Ovary (tissue), 3 donors: Measurements from ENCODE around the gene FBXO48.

Source experiments
- CTCF ChIP-seq, 3 donors: fragments of 450-650 bp in 2 of 3; fragments of 200-600 bp in 1 of 3; IDR thresholded peaks; one replicate each; pipeline versions ENCODE4 v1.5.1 to v1.8.0; 2016 to 2022; ENCODE audit warnings: antibody characterized with exemption in 3 of 3, mild to moderate bottlenecking in 1 of 3
- EP300 ChIP-seq: sonication (generic); formaldehyde crosslinking; IDR thresholded peaks from one replicate; pipeline ENCODE4 v1.6.1; 2017; ENCODE audit warnings: antibody characterized with exemption
- POLR2A ChIP-seq: fragments of 450-650 bp; IDR thresholded peaks from one replicate; pipeline ENCODE4 v1.6.1; 2017; ENCODE audit warnings: antibody characterized with exemption, mild to moderate bottlenecking, moderate library complexity
- donor health status: DM: no; HTN: no; CAD: no.

DNA sequence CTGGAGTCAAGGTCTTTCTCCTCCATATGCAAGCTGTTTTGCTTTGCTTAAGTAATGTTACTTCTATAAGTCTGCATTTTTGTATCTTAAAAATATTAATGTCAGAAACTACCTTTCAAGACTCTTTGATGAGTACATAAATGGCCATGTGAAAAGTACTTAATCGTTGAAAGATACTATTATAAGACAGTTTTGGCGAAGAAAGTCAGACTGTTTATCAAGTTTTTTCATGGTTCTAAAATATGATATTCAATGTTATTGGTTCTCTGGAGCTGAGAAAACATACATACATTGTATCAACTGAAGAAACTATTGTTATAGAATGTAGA lies 25.1 kb downstream of the FBXO48 start:
- no peak for TF ChIP-seq CTCF (IDR thresholded peaks at IDR 0.05)
- TF ChIP-seq POLR2A: no peak
- no peak for TF ChIP-seq EP300
